Endothelial cell of umbilical vein (primary cell): ENCODE measurements around the gene GAL. TPM values are rescaled to one million over a fixed set of nuclear protein-coding genes. Genes with fewer than 3 reads are reported as not detected.

ENCODE experiments used
- BruUV-seq: library from RNA; stranded (reverse); fragments of 400-500 nt; replicated peaks from 2 replicates; lab custom pipeline; 2021; lab: Mats Ljungman, UMichigan
- CTCF ChIA-PET: fragments of 300-600, 350-600 bp; sonication (Branson Sonifier 250); formaldehyde crosslinking; loops from one replicate; lab custom pipeline; 2021; ENCODE audit warnings: antibody characterized with exemption, inconsistent platforms; lab: Charles Lee
- POLR2A ChIA-PET: fragments of 300-600, 350-600 bp; sonication (Branson Sonifier 250); formaldehyde crosslinking; loops from one replicate; lab custom pipeline; 2021; ENCODE audit warnings: antibody characterized with exemption, inconsistent platforms; lab: Charles Lee
- DNase-seq: peaks from one replicate; pipeline ENCODE4 v3.0.0-alpha.2; 2011; ENCODE audit warnings: low read depth, low spot score
- FAIRE-seq: peaks from 2 replicates; lab custom pipeline; 2011; peaks lifted over from hg19 to GRCh38; lab: Jason Lieb, UNC
- H2AFZ ChIP-seq: 2 replicates; pipeline ENCODE4 v1.6.0; 2012; ENCODE audit warnings: low read depth, low read length, control low read depth, inconsistent platforms
- H3K27ac ChIP-seq: 2 replicates; pipeline ENCODE4 v1.5.1; 2011; ENCODE audit warnings: low read depth, mild to moderate bottlenecking, control low read depth, low read length, moderate library complexity; ENCODE audit not compliant: insufficient read depth
- H3K27me3 ChIP-seq, 2 experiments: 2 replicates each; pipeline versions ENCODE4 v1.6.0 to v1.6.1; 2011; ENCODE audit warnings: low read length in 2 of 2, mixed read lengths in 1 of 2; ENCODE audit not compliant: control insufficient read depth in 2 of 2, insufficient read depth in 2 of 2
- H3K36me3 ChIP-seq, 2 experiments: 2 replicates in 1 of 2; 3 replicates in 1 of 2; pipeline ENCODE4 v1.5.1; 2011; ENCODE audit warnings: low read length in 2 of 2, mild to moderate bottlenecking in 1 of 2, moderate library complexity in 1 of 2; ENCODE audit not compliant: control insufficient read depth in 2 of 2, insufficient read depth in 2 of 2; ENCODE audit errors: extremely low read depth in 1 of 2
- H3K4me1 ChIP-seq: 3 replicates; pipeline ENCODE4 v1.5.1; 2011; ENCODE audit warnings: mild to moderate bottlenecking, low read length; ENCODE audit not compliant: control insufficient read depth, insufficient read depth; ENCODE audit errors: extremely low read depth
- H3K4me2 ChIP-seq: 2 replicates; pipeline ENCODE4 v1.6.1; 2011; ENCODE audit warnings: low read length, control low read depth, mixed read lengths; ENCODE audit not compliant: insufficient read depth
- H3K4me3 ChIP-seq, 3 experiments: fragments of 200-600 bp in 1 of 3; sonication (generic), shearing (Covaris generic) in 1 of 3; replicated peaks in 1 of 3; 2 replicates each; pipeline ENCODE4 v1.5.1; 2011 to 2016; ENCODE audit warnings: control low read depth in 3 of 3, low read length in 3 of 3, mild to moderate bottlenecking in 2 of 3, inconsistent platforms in 1 of 3, low read depth in 1 of 3, moderate library complexity in 1 of 3; ENCODE audit not compliant: insufficient read depth in 1 of 3
- H3K79me2 ChIP-seq: 2 replicates; pipeline ENCODE4 v1.6.0; 2012; ENCODE audit warnings: low read length, inconsistent platforms; ENCODE audit not compliant: control insufficient read depth, insufficient read depth
- H3K9ac ChIP-seq: replicated peaks from 2 replicates; pipeline ENCODE3; 2011; ENCODE audit warnings: low read length, control low read depth; ENCODE audit not compliant: insufficient read depth; ENCODE audit errors: extremely low read depth
- H3K9me1 ChIP-seq: replicated peaks from 3 replicates; pipeline ENCODE4 v1.6.0; 2011; ENCODE audit warnings: mild to moderate bottlenecking, low read length; ENCODE audit not compliant: control insufficient read depth, insufficient read depth; ENCODE audit errors: extremely low read depth
- H3K9me3 ChIP-seq: replicated peaks from 2 replicates; pipeline ENCODE4 v1.5.1; 2012; ENCODE audit warnings: low read length, inconsistent platforms; ENCODE audit not compliant: control insufficient read depth, insufficient read depth
- H4K20me1 ChIP-seq: replicated peaks from 2 replicates; pipeline ENCODE3; 2011; ENCODE audit warnings: mild to moderate bottlenecking, low read length; ENCODE audit not compliant: control insufficient read depth, insufficient read depth; ENCODE audit errors: extremely low read depth
- EZH2 ChIP-seq: IDR thresholded peaks from 2 replicates; pipeline ENCODE4 v1.6.1; 2012; ENCODE audit warnings: borderline replicate concordance, low read depth, mild to moderate bottlenecking, moderate library complexity, low read length, inconsistent platforms; ENCODE audit not compliant: severe bottlenecking
- FOS ChIP-seq: IDR thresholded peaks from 2 replicates; pipeline ENCODE4 v1.6.1; 2011; ENCODE audit warnings: mild to moderate bottlenecking, low read length, moderate library complexity, borderline replicate concordance; ENCODE audit not compliant: insufficient read depth
- GATA2 ChIP-seq: IDR thresholded peaks from 2 replicates; pipeline ENCODE4 v1.7.0; 2011; ENCODE audit warnings: low read depth, mild to moderate bottlenecking, moderate library complexity, mixed read lengths, low read length; ENCODE audit not compliant: insufficient read length, insufficient read depth
- JUN ChIP-seq: IDR thresholded peaks from 2 replicates; pipeline ENCODE4 v1.6.1; 2011; ENCODE audit warnings: borderline replicate concordance, low read depth; ENCODE audit not compliant: insufficient read length, insufficient read depth
- MYC ChIP-seq: IDR thresholded peaks from one replicate; pipeline ENCODE4 v1.6.1; 2011; ENCODE audit warnings: mild to moderate bottlenecking, low read depth, low read length
- POLR2A ChIP-seq: IDR thresholded peaks from 2 replicates; pipeline ENCODE4 v1.6.1; 2012; ENCODE audit warnings: low read depth, mild to moderate bottlenecking, control low read depth, low read length
- POLR2AphosphoS5 ChIP-seq: IDR thresholded peaks from 2 replicates; pipeline ENCODE4 v1.6.1; 2012; ENCODE audit warnings: low read depth, mild to moderate bottlenecking, control low read depth, low read length, moderate library complexity; ENCODE audit not compliant: insufficient read depth
- dilution Hi-C: fragments of 300-500 bp; cut with MboI; formaldehyde crosslinking; loops from one replicate; pipeline ENCODE4 v1.15.0; 2019; ENCODE audit warnings: low sequenced_read_pairs; ENCODE audit not compliant: extremely low pct_ligation_motif_present
- intact Hi-C: fragments of 100-400 bp; cut with micrococcal nuclease; formaldehyde crosslinking; loops from one replicate; pipeline ENCODE4 v1.10.0; 2022
- polyA plus RNA-seq, 4 experiments: library from polyadenylated mRNA; depleted of rRNA in 3 of 4; stranded (reverse) in 3 of 4; unstranded in 1 of 4; fragments of >200 nt; gene quantifications; 2 replicates each; pipeline versions ENCODE4 v1.2.1 to v1.2.3, GENCODE V29; 2011 to 2012; ENCODE audit warnings: missing spikeins in 1 of 4
- total RNA-seq: library from RNA; stranded (reverse); gene quantifications from 2 replicates; pipeline ENCODE4 v1.2.3, GENCODE V29; 2021
- TF ChIP-seq, protein P1 (sequence below), 2 donors: IDR thresholded peaks; 1 replicate in 1 of 2; 2 replicates in 1 of 2; pipeline ENCODE4 v1.5.1; 2011; ENCODE audit warnings: low read length in 2 of 2, mild to moderate bottlenecking in 2 of 2, moderate library complexity in 2 of 2, control low read depth in 1 of 2, inconsistent platforms in 1 of 2, low read depth in 1 of 2; ENCODE audit not compliant: insufficient read depth in 1 of 2; ENCODE audit errors: extremely low read depth in 1 of 2
- TF ChIP-seq, protein P2 (sequence below): IDR thresholded peaks from 2 replicates; pipeline ENCODE4 v1.6.1; 2011; ENCODE audit not compliant: insufficient read depth, insufficient read length

Gene GAL
- total and polyA plus RNA-seq, 2 donors (not counting 3 experiments of a cell fraction or from before 2014, with no cell fraction given): 1.2 to 9.8 TPM

DNA sequence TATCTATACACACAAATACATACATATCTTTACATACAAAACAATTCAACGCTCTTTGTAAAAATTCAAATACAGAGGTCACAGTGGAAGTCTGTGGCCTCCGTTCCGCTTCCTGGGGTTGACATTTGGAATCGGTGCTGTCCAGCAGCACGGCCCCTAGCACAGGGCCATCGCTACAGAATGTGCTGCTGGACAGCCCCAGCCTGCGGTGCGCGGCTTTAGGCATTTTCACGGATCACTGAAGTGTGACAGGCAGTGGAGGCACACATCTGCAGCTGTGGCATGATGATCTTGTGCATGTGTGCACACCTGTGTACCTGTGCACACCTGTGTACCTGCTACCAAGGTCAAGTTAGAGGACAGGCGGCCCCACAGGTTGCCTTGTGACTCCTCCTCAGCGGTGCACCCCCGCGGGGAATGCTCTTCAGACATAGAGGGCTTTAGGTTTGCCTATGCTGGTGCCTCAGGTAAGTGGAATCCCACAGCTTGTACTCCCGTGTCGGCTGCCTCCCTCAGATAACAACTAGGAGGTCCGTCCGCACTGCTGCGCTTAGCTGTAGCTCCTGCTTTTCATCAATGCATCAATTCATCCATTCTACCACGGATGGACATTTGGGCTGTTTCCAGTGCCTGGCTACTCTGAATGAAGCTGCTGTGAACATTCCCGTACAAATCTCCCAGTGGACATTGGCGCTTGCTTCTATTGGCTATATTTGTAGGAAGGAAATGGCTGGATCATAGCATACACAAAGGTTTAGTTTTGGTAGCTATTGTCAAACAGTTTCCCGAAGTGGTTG is 29.9 kb downstream of the GAL start:
- DNase-seq: no peak
- Histone ChIP-seq H3K36me3 (no peaks in the 10 kb centered on the region), H2AFZ (no peak overlapping the region), H3K4me1 (no peaks in the 10 kb centered on the region), H3K4me2 (no peak overlapping the region), H3K79me2 (no peaks in the 10 kb centered on the region), H3K9me3 (no peaks in the 10 kb centered on the region), H3K27ac (no peak overlapping the region), H4K20me1 (no peaks in the 10 kb centered on the region), H3K9me1 (no peaks in the 10 kb centered on the region), H3K27me3 (peaks cover 8 to 10% of the 10 kb centered on the region in 2 experiments), H3K9ac (no peak overlapping the region), H3K4me3 (no peak overlapping the region)
- intact Hi-C loops (no loop called here), dilution Hi-C loops (no loop called here)
- no peak for TF ChIP-seq MYC
- no peak for TF ChIP-seq JUN
- no peak for TF ChIP-seq POLR2A
- no peak for TF ChIP-seq EZH2
- TF ChIP-seq POLR2AphosphoS5: no peak
- TF ChIP-seq GATA2: no peak
- TF ChIP-seq, protein P1, sequence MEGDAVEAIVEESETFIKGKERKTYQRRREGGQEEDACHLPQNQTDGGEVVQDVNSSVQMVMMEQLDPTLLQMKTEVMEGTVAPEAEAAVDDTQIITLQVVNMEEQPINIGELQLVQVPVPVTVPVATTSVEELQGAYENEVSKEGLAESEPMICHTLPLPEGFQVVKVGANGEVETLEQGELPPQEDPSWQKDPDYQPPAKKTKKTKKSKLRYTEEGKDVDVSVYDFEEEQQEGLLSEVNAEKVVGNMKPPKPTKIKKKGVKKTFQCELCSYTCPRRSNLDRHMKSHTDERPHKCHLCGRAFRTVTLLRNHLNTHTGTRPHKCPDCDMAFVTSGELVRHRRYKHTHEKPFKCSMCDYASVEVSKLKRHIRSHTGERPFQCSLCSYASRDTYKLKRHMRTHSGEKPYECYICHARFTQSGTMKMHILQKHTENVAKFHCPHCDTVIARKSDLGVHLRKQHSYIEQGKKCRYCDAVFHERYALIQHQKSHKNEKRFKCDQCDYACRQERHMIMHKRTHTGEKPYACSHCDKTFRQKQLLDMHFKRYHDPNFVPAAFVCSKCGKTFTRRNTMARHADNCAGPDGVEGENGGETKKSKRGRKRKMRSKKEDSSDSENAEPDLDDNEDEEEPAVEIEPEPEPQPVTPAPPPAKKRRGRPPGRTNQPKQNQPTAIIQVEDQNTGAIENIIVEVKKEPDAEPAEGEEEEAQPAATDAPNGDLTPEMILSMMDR (IDR thresholded peaks at IDR 0.05; ENCODE audit: extremely low read depth in 1 of 2, insufficient read depth in 1 of 2, low read depth in 1 of 2, low read length in 2 of 2): no peak
- TF ChIP-seq FOS: no peak
- TF ChIP-seq, protein P2, sequence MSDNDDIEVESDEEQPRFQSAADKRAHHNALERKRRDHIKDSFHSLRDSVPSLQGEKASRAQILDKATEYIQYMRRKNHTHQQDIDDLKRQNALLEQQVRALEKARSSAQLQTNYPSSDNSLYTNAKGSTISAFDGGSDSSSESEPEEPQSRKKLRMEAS: no peak
- BruUV-seq: no TSS peak
- POLR2A ChIA-PET: no interaction called here
- FAIRE-seq: no peak
- CTCF ChIA-PET: interaction anchor here (1.7 to 1.8 kb wide), 2 partner anchors 9 to 11 kb away, joined by 6 to 12 read pairs; no protein-coding TSS in a partner anchor
